HG03196 (cell line): ENCODE data around the gene POLG.

ENCODE experiments used
- ATAC-seq: cut with Tn5 transposase; IDR thresholded peaks from one replicate; pipeline ENCODE4 v1.9.1; 2021; ENCODE audit not compliant: unreplicated experiment

Gene POLG

GRCh38 chr15:89370120-89370977 is 35.7 kb upstream of the POLG start:
- ATAC-seq = no peak

GRCh38 chr15:89369341-89369947 is 34.8 kb upstream of the POLG start:
- no peak for ATAC-seq

- no peak for ATAC-seq
Measured at GRCh38 chr15:89368566-89369223, 34.1 kb upstream of the POLG start.

GRCh38 chr15:89367485-89368451 is 33.1 kb upstream of the POLG start:
- ATAC-seq = no peak

- no peak for ATAC-seq
Measured at GRCh38 chr15:89366656-89367393, 32.2 kb upstream of the POLG start.

DNA sequence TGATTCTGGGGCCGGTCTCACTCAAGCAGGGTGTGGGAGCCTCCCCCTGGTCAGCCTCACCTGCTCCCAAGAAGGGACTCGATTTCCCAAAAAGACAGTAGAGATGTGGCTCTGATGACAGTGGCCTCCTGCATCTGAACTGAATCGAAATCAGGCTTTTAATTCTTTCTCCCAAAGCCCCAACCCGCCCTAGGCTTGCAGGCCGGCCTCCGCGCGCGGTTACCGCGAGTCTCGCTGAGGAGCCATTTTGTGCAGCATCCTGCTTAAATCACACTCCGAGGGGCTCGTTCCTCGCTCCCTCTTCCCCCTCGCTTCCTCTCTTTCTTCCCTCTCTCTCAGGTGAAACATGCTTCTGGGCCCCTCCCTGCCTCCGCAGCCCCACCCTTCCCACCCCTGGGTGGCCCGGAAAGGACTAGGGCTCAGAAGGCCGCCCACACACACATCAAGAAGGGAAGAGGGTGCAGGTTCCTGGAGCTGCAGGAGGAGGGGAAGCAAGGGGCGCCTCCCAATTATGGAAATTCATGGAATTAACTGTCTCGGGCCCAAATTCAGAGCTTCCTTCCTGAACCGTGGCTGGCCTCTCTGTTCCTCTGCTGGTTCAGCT is 30.9 kb upstream of the POLG start:
- no peak for ATAC-seq

DNA sequence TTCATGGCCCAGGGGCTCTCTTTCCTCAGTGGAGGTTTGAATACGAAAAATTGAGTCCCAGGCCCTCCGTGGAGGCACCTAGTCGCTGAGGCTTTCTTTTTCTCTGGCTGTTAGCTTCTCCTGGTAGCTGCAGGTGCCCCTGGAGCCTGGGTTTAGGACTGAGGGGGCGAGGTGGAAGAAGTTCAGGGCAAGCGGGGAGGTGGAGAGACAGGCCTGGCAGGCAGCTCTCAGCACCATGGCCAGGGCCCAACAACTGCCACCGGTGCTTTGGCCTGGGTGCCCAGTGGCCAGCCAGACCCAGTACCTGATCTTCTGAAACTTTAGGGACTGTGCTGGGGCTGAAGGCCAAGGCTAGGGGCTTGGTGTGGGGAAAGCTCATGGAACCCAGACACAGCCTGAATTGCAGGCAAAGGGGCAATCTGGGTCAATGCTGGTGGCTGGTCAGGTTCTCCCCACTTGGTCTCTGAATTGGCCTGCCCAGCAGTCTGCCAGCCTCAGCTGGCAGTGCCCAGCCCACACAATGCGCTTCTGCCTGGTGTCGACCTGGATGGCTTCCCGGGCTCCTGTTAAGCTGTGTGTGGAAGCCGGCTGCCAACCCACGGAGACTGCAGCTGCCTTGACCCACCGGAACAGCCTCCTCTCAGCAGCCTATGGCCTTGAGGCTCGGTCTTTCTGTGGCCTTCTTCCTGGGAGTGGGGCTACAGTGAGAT is 30.3 kb upstream of the POLG start:
- no peak for ATAC-seq

DNA sequence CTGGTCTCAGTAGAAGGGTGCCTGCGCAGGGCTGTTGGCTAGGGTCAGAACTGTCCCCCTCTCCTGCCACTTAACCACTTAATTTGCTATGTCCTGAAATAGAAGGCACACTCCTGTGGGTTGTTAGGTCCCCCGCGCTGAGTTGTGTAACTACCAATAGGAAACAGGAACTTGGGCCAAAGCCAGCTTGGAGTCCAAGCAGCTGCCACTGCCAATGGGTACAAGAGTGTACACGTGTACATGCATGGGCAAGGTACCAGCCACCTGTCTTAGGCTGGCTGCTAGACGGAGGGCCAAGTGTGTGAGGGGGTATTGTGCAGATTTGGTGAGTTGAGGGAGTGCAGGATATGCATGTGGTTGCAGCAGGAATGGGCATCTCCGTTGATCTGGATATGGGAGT is 29.7 kb upstream of the POLG start:
- no peak for ATAC-seq

DNA sequence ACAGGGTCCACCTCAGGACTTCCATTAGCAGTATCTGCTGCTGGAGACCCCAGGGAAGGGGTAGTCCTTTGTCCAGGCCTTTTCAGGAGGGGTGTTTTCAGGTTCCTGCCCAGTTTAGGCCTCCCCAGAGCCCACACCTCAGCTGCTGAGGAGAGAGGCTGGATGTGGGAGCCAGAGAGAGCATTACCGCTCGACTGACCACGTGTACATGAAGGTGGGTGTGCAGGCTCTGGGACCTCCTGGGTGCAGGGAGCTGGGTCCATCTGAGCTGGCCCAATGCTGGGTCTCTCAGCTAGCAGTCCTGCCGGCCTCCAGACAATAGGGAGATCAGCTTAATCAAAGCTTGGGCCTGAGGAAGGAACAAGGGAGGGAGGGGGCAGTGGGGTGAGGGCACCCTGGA is 29.1 kb upstream of the POLG start:
- ATAC-seq = no peak

- no peak for ATAC-seq
Measured at GRCh38 chr15:89363133-89363532, 28.5 kb upstream of the POLG start.

GRCh38 chr15:89362203-89363101 is 27.8 kb upstream of the POLG start:
- no peak for ATAC-seq

- ATAC-seq = no peak
Measured at GRCh38 chr15:89361451-89362202, 27.0 kb upstream of the POLG start.

DNA sequence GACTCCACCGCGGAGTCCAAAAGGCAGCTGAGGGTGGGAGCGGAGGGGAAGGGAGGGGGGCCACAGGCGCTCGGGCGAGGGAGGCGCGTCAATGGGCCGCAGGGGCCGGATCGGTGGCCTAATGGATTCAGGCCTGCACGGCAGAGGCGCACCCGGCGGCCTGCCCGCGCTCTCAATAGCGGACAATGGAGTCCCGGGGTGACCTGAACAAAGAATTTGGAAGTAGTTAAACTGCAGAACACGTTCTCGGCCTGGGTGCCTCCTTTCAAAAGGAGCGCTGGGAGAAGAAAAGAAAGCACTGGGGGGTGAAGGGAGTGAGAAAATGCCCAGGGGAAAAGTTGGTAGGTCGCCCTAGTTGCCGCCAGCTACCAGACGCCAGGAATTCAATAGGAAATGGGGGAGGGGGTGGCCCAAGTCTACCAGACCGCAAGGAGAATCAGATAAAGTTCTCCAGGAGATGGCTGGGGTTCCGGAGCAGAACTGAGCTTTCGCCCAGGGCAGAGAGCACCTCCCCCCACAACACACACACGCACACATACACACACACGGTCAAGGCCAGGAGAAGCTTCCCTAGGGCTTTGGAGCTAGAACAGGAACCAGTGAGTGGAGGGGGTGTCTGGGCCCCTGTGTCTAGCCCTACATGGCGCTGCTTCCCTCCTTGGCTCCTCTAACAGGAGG is 25.8 kb upstream of the POLG start:
- ATAC-seq = no peak

DNA sequence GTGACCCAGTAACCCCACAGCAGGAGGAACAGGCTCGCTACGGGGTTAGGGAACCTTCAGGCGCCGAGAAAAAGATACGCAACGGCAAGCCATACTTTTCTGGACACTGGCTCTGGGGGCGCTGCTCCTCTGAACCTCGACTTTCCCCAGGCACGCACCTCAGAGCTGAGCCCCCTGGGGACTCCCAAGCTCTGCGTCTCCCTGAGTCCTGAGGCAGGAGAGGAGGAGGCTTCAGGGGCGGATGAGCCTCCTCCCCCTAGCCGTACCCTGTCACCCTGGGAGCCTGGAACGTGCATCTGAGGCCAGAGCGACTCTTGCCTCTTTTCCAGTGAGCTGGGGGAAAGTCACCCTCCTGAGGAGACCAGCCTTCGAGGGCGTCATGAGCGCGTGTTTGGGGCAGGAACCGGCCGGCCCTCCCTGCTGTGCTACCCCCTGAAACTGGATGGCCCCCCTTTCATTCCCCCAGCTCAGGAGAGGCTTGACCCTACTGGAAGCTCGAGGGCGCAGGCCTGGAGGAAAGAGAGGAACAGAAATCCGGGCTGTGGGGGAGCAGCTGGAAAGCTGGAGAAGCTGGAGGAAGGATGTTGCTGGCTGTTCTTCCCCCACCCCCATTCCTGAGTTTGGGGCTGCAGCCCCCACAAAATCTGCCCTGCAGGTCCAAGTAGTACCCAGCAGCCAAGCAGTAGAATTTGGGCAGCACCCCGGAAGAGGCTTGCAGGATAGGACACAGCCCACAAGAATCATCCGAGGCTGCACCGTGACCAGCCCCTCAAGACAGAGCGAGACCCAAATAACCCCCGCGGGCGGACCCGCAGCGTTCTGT is 25.1 kb upstream of the POLG start:
- ATAC-seq = no peak

DNA sequence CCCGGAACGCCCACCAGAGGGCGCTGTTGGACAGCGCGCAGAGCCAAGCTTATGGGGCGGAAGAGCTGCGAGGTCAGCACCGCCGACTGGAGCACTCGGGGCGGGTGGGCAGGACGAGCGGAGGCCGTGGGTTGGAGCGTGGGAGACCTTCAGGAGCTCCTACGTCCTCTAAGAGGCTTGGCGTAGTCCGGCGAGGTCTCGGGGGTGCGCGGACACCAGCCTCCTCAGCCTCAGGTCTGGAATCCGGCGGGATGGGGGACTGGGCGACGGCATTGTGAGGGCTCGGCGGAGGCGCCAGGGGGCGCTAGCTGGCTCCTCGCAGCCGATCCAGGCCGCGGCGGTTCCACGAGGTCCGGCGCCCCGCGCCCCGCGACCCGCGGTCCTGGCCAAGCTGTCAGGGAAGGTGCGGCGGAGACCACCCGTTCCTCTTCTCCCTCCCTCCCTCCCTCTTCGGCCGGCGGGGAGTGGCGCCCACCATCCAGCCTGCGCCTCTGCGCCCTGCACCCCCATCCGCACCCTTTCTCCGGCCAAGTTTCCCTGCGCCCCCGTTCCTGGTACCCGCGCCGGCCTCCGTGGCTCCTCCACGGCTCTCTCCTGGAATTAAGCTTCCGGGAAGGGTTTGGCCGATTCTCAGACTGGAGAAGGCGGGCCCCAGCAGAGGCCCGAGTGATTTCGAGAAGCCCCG is 24.3 kb upstream of the POLG start:
- ATAC-seq = peak; percentile 83

- peak; percentile 11 for ATAC-seq
Measured at GRCh38 chr15:89358435-89358754, 23.8 kb upstream of the POLG start.
